Adrenal gland (tissue), 12 donors: ENCODE measurements around the gene SUN2. TPM values are rescaled to one million over a fixed set of nuclear protein-coding genes. Genes with fewer than 3 reads are reported as not detected.
A peak's percentile ranks its signal among the peaks of the same experiment; 100 is the strongest.

Source experiments
- DNase-seq, 7 donors: peaks; one replicate each; pipeline ENCODE4 v3.0.0-alpha.2; 2019 to 2020
- H3K27ac ChIP-seq, 5 donors: fragments of 200-600 bp; sonication (generic) in 4 of 5; 1 replicate in 3 of 5; 2 replicates in 2 of 5; pipeline versions ENCODE4 v1.5.1 to v1.8.0; 2016 to 2020; ENCODE audit warnings: mild to moderate bottlenecking in 1 of 5
- H3K27me3 ChIP-seq: fragments of 200-600 bp; 2 replicates; pipeline ENCODE4 v1.8.0; 2021
- H3K36me3 ChIP-seq, 2 donors: fragments of 200-600 bp; replicated peaks in 1 of 2; 1 replicate in 1 of 2; 2 replicates in 1 of 2; pipeline versions ENCODE4 v1.5.1 to v1.8.0; 2018 to 2022
- H3K4me1 ChIP-seq, 2 donors: fragments of 200-600 bp; replicated peaks in 1 of 2; 1 replicate in 1 of 2; 2 replicates in 1 of 2; pipeline versions ENCODE4 v1.5.1 to v1.8.0; 2018 to 2021
- H3K4me3 ChIP-seq, 4 donors: fragments of 200-600 bp; sonication (generic) in 3 of 4; one replicate each; pipeline ENCODE4 v1.5.1; 2016 to 2018
- H3K9me3 ChIP-seq, 3 donors: fragments of 200-600 bp; sonication (generic) in 1 of 3; replicated peaks in 1 of 3; 1 replicate in 2 of 3; 2 replicates in 1 of 3; pipeline versions ENCODE4 v1.5.1 to v1.8.0; 2016 to 2021
- CTCF ChIP-seq, 6 experiments: fragments of 450-650 bp in 4 of 6; fragments of 200-600 bp in 2 of 6; sonication (generic) in 1 of 6; IDR thresholded peaks; 1 replicate in 5 of 6; 2 replicates in 1 of 6; pipeline versions ENCODE4 v1.5.1 to v1.8.0; 2016 to 2021; ENCODE audit warnings: antibody characterized with exemption in 6 of 6, mild to moderate bottlenecking in 2 of 6, moderate library complexity in 1 of 6
- POLR2A ChIP-seq, 2 donors: fragments of 450-650 bp; IDR thresholded peaks; one replicate each; pipeline ENCODE4 v1.6.1; 2017; ENCODE audit warnings: antibody characterized with exemption in 2 of 2, mild to moderate bottlenecking in 2 of 2, moderate library complexity in 1 of 2
- WGBS, 4 donors: extraction: QIAGEN DNeasy Blood & Tissue Kit in 2 of 4; methylation state at CpG; one replicate each; pipeline versions ENCODE4 v1.1.5 to v1.1.7; 2013 to 2017; 5-methylcytosine and 5-hydroxymethylcytosine counted together
- intact Hi-C, 2 donors: fragments of 100-400 bp; cut with DNase I; formaldehyde crosslinking; loops; one replicate each; pipeline versions ENCODE4 v1.14.1 to v1.15.0; 2022 to 2023
- polyA plus RNA-seq, 3 donors: library from polyadenylated mRNA; stranded (reverse); fragments of 200-250 nt in 2 of 3; fragments of 350-450 nt in 1 of 3; fragmentation: Illumina TruSeq in 1 of 3; extraction: RNeasy Lipid Tissue Mini Kit (QIAGEN cat#74804) in 1 of 3; gene quantifications; one replicate each; pipeline ENCODE4 v1.2.3, GENCODE V29; 2013 to 2014
- total RNA-seq, 9 donors: library from RNA; depleted of rRNA in 4 of 9; stranded (reverse); fragments of >200 nt in 4 of 9; fragments of 120-200 nt in 1 of 9; fragmentation: NEBNext Ultra II Directional in 1 of 9; extraction: Animal tissue kit (Norgen Biotek cat#: 25700) in 1 of 9; gene quantifications; one replicate each; pipeline versions ENCODE4 v1.1.0 to v1.2.4, GENCODE V29; 2013 to 2023
- donor health status: healthy with polysubstance abuse.
- donor health status: Bipolar disorder and iron deficiency.
- donor health status: DM: yes; HTN: yes; CAD: no.
- donor health status: DM: no; HTN: no; CAD: no.
- donor health status: DM: no; HTN: no; CAD: no.
- donor health status: DM: yes; HTN: yes; CAD: no.

The SUN2 gene
- total and polyA plus RNA-seq, 12 donors, result 13.0 to 196 (median 86.9) TPM

- peak; percentile 81 to 93 (median 88) for DNase-seq
- no peaks in the 10 kb centered on the region for H3K9me3 ChIP-seq
- H3K4me3 ChIP-seq, result no peak overlapping the region
- peaks cover 0 to 18% of the 10 kb centered on the region in 2 donors for H3K4me1 ChIP-seq
- H3K27me3 ChIP-seq, result no peaks in the 10 kb centered on the region
- no peak for TF ChIP-seq POLR2A (IDR thresholded peaks at IDR 0.05)
- TF ChIP-seq CTCF (IDR thresholded peaks at IDR 0.05), result peak; percentile 66 to 86 (median 76)
- whole genome bisulfite sequencing, 4 donors, result 17 to 27% (median 22%) methylated on average over 6 of the region's 6 CpGs
- H3K27ac ChIP-seq, result peak overlapping the region in 2 of 5 donors; percentile 35 to 41
- intact Hi-C loops, result no loop called here
- peaks cover 0 to 51% of the 10 kb centered on the region in 2 donors for H3K36me3 ChIP-seq
Measured at GRCh38 chr22:38718414-38718813, 37.4 kb downstream of the SUN2 start.

- no peak for TF ChIP-seq CTCF (IDR thresholded peaks at IDR 0.05)
- TF ChIP-seq POLR2A (IDR thresholded peaks at IDR 0.05), result no peak
- no peak overlapping the region for H3K27ac ChIP-seq
Measured at GRCh38 chr22:38717244-38717643, 38.6 kb downstream of the SUN2 start.

GRCh38 chr22:38716826-38717225 is 39.0 kb downstream of the SUN2 start:
- WGBS, 4 donors, result 91 to 100% (median 97%) methylated on average over 4 to 9 of the region's 9 CpGs
- H3K36me3 ChIP-seq, result peaks cover 0 to 35% of the 10 kb centered on the region in 2 donors
- peak in 1 of 7 donors; percentile 22 for DNase-seq
- no peak for TF ChIP-seq CTCF (IDR thresholded peaks at IDR 0.05)
- TF ChIP-seq POLR2A (IDR thresholded peaks at IDR 0.05), result no peak
- H3K27ac ChIP-seq, result no peak overlapping the region
- no peak overlapping the region for H3K4me3 ChIP-seq
- H3K27me3 ChIP-seq, result no peaks in the 10 kb centered on the region
- peaks cover 0 to 26% of the 10 kb centered on the region in 2 donors for H3K4me1 ChIP-seq
- intact Hi-C loops, result no loop called here
- no peaks in the 10 kb centered on the region for H3K9me3 ChIP-seq

More at GRCh38 chr22:38717244-38717643, 38.6 kb downstream of the SUN2 start:
- Histone ChIP-seq H3K9me3 (no peaks in the 10 kb centered on the region), H3K4me3 (no peak overlapping the region), H3K4me1 (peaks cover 0 to 25% of the 10 kb centered on the region in 2 donors), H3K36me3 (peaks cover 0 to 39% of the 10 kb centered on the region in 2 donors), H3K27me3 (no peaks in the 10 kb centered on the region)
- intact Hi-C loops, result no loop called here
- peak in 1 of 7 donors; percentile 9 for DNase-seq
- 90 to 94% (median 93%) methylated on average over 6 of the region's 6 CpGs for WGBS, 4 donors

- peaks cover 0 to 26% of the 10 kb centered on the region in 2 donors for H3K4me1 ChIP-seq
- TF ChIP-seq POLR2A (IDR thresholded peaks at IDR 0.05) (no peak), CTCF (IDR thresholded peaks at IDR 0.05) (no peak)
- H3K4me3 ChIP-seq, result no peak overlapping the region
- H3K27ac ChIP-seq, result no peak overlapping the region
- no peaks in the 10 kb centered on the region for H3K9me3 ChIP-seq
- peaks cover 0 to 30% of the 10 kb centered on the region in 2 donors for H3K36me3 ChIP-seq
- intact Hi-C loops, result no loop called here
- WGBS, 4 donors, result 94 to 97% (median 96%) methylated on average over 9 to 10 of the region's 10 CpGs
- DNase-seq, result peak in 1 of 7 donors; percentile 10
- H3K27me3 ChIP-seq, result no peaks in the 10 kb centered on the region
Measured at GRCh38 chr22:38716271-38716670, 39.5 kb downstream of the SUN2 start.
